COLO668 (cell line): Measurements from ENCODE around the gene FHIT.
"Not testable (repeated sequence)": the region's sequence is repeated elsewhere in the genome, so short reads cannot be mapped to it uniquely, and the experiment has no call there.

Experiments
- DNase-seq: peaks from one replicate; lab custom pipeline; 2025; ENCODE audit not compliant: unreplicated experiment; lab: John Stamatoyannopoulos, UW

Gene FHIT

GRCh38 chr3:60949146-60949545 lies 302.1 kb downstream of the FHIT start:
- no peak for DNase-seq

- DNase-seq = peak; percentile 8
These were observed 302.8 kb downstream of the FHIT start for GRCh38 chr3:60948488-60948887.

- DNase-seq = no peak
These were observed 315.5 kb downstream of the FHIT start for GRCh38 chr3:60935709-60936108.

GRCh38 chr3:60933824-60934223 lies 317.4 kb downstream of the FHIT start:
- no peak for DNase-seq

- no peak for DNase-seq
These were observed 318.6 kb downstream of the FHIT start for GRCh38 chr3:60932643-60933042.

GRCh38 chr3:60932170-60932569 lies 319.1 kb downstream of the FHIT start:
- DNase-seq = no peak

GRCh38 chr3:60931452-60931851 lies 319.8 kb downstream of the FHIT start:
- DNase-seq = peak; percentile 2

- DNase-seq = no peak
These were observed 330.7 kb downstream of the FHIT start for GRCh38 chr3:60920519-60920918.

GRCh38 chr3:60919296-60919695 lies 332.0 kb downstream of the FHIT start:
- no peak for DNase-seq

- DNase-seq = peak; percentile 68
These were observed 334.1 kb downstream of the FHIT start for GRCh38 chr3:60917141-60917540.

GRCh38 chr3:60916546-60916945 lies 334.7 kb downstream of the FHIT start:
- no peak for DNase-seq

- no peak for DNase-seq
These were observed 337.8 kb downstream of the FHIT start for GRCh38 chr3:60913474-60913873.

GRCh38 chr3:60912876-60913275 lies 338.4 kb downstream of the FHIT start:
- DNase-seq = no peak

GRCh38 chr3:60912142-60912541 lies 339.1 kb downstream of the FHIT start:
- DNase-seq = no peak

GRCh38 chr3:60909526-60909925 lies 341.7 kb downstream of the FHIT start:
- DNase-seq = no peak

GRCh38 chr3:60906283-60906682 lies 345.0 kb downstream of the FHIT start:
- DNase-seq = no peak

GRCh38 chr3:60898321-60898720 lies 352.9 kb downstream of the FHIT start:
- no peak for DNase-seq

- DNase-seq = no peak
These were observed 357.3 kb downstream of the FHIT start for GRCh38 chr3:60893946-60894345.

- no peak for DNase-seq
These were observed 361.0 kb downstream of the FHIT start for GRCh38 chr3:60890226-60890625.

- not testable (repeated sequence) for DNase-seq
These were observed 362.3 kb downstream of the FHIT start for GRCh38 chr3:60888952-60889351.

GRCh38 chr3:60887574-60887973 lies 363.7 kb downstream of the FHIT start:
- no peak for DNase-seq

GRCh38 chr3:60886518-60886917 lies 364.7 kb downstream of the FHIT start:
- no peak for DNase-seq

- DNase-seq = no peak
These were observed 367.2 kb downstream of the FHIT start for GRCh38 chr3:60884005-60884404.

- DNase-seq = peak; percentile 8
These were observed 374.1 kb downstream of the FHIT start for GRCh38 chr3:60877188-60877587.
